ENCODE data around the gene HOXB4. TPM values are rescaled to one million over a fixed set of nuclear protein-coding genes. Genes with fewer than 3 reads are reported as not detected.

The HOXB4 gene
- total RNA-seq, 1 experiment from 2014 or later: 9.7 TPM

DNA sequence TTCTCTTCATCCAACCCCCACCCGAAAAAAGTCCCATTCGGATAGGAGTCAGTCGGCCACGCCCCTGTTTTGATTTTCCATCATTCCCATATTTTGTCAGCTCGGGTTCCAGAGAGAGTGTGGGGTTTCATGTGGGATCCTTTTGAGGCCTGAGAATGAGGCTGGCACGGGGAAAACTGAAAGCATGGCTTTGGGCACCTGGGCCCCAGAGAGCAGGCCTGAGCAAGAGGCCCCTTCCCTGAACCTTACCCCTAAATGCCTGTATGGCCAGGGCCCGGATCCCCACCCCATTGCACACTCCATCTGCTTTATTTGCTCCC lies 4.6 kb upstream of the HOXB4 start:
- no peaks in the 10 kb centered on the region for H3K27me3 ChIP-seq (replicated peaks; ENCODE audit: insufficient read depth, low read depth, low read length, poor library complexity)
- no peaks in the 10 kb centered on the region for H3K9me3 ChIP-seq (ENCODE audit: low read depth, low read length, poor library complexity, severe bottlenecking)
- no peak for DNase-seq (ENCODE audit: low spot score)
- peaks cover 45% of the 10 kb centered on the region for H3K4me1 ChIP-seq (ENCODE audit: insufficient read depth, low read length, poor library complexity, severe bottlenecking)
- intact Hi-C loops (cut with micrococcal nuclease; ENCODE audit: unreplicated experiment): no loop called here
- TF ChIP-seq, protein P1, sequence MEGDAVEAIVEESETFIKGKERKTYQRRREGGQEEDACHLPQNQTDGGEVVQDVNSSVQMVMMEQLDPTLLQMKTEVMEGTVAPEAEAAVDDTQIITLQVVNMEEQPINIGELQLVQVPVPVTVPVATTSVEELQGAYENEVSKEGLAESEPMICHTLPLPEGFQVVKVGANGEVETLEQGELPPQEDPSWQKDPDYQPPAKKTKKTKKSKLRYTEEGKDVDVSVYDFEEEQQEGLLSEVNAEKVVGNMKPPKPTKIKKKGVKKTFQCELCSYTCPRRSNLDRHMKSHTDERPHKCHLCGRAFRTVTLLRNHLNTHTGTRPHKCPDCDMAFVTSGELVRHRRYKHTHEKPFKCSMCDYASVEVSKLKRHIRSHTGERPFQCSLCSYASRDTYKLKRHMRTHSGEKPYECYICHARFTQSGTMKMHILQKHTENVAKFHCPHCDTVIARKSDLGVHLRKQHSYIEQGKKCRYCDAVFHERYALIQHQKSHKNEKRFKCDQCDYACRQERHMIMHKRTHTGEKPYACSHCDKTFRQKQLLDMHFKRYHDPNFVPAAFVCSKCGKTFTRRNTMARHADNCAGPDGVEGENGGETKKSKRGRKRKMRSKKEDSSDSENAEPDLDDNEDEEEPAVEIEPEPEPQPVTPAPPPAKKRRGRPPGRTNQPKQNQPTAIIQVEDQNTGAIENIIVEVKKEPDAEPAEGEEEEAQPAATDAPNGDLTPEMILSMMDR (conservative IDR thresholded peaks at IDR 0.05; ENCODE audit: low read depth, low read length): no peak
- TF ChIP-seq EZH2 (IDR thresholded peaks at IDR 0.05; ENCODE audit: borderline replicate concordance, low read depth, low read length, poor library complexity, severe bottlenecking): no peak
- no TSS peak for BruUV-seq (replicated peaks)
- ChIA-PET POLR2A (ENCODE audit: low non-redundant PET) (no interaction called here), CTCF (interaction anchor here (0.7 kb wide), 1 partner anchor 27 kb away, joined by 3 read pairs; no protein-coding TSS in a partner anchor)
- no peak overlapping the region for H3K27ac ChIP-seq (ENCODE audit: low read depth, low read length, poor library complexity, severe bottlenecking)
- H3K36me3 ChIP-seq (ENCODE audit: insufficient read depth, low read length, poor library complexity, severe bottlenecking): no peaks in the 10 kb centered on the region
- H3K4me3 ChIP-seq (ENCODE audit: low read depth, low read length, poor library complexity, severe bottlenecking): no peak overlapping the region

DNA sequence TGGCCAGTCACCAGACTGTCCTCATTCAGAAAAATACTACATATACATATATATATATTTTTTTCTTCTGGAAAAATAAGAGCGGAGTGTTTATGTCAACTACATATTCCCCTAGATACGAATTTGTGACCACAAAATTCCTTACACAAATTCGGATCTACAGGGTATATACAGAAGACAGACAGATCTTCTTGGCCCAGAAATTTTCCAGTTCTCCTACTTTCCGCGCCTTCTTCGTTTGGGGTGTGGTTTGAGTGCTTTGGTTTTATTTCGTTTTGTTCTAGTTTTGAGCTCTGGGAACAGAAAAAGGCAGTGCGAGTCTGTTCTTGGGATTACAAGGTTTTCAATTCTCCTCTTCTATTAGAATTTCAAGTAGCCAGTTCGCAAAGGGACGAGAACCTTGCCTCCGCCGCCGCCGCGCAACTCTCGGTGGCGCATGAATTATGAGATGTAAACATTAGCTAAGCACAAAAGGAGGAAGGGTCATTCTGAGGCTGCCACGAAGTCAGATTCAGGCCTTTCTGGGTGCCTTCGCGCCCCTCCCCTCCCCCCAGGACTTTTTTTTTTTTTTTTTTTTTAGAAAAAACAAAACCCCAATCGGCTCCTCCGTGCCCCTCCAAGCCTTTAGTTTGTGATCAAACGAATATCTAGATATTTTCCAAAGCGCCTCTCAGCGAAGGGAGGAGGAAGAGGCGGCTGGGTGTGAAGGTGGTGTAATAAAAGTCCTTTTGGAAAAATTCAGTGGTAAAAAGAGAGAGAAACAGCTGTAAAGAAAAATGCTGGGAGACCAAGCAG lies 1.8 kb upstream of the HOXB4 start:
- Histone ChIP-seq H3K4me3 (ENCODE audit: low read depth, low read length, poor library complexity, severe bottlenecking) (no peak overlapping the region), H3K4me1 (ENCODE audit: insufficient read depth, low read length, poor library complexity, severe bottlenecking) (peaks cover 36% of the 10 kb centered on the region), H3K27me3 (replicated peaks; ENCODE audit: insufficient read depth, low read depth, low read length, poor library complexity) (no peaks in the 10 kb centered on the region), H3K27ac (ENCODE audit: low read depth, low read length, poor library complexity, severe bottlenecking) (no peak overlapping the region), H3K9me3 (ENCODE audit: low read depth, low read length, poor library complexity, severe bottlenecking) (no peaks in the 10 kb centered on the region), H3K36me3 (ENCODE audit: insufficient read depth, low read length, poor library complexity, severe bottlenecking) (no peaks in the 10 kb centered on the region)
- CTCF ChIA-PET: no interaction called here
- intact Hi-C loops (cut with micrococcal nuclease; ENCODE audit: unreplicated experiment): no loop called here
- TF ChIP-seq EZH2 (IDR thresholded peaks at IDR 0.05; ENCODE audit: borderline replicate concordance, low read depth, low read length, poor library complexity, severe bottlenecking): no peak
- TF ChIP-seq, protein P1 (conservative IDR thresholded peaks at IDR 0.05; ENCODE audit: low read depth, low read length): no peak
- DNase-seq (ENCODE audit: low spot score): no peak
- no TSS peak for BruUV-seq (replicated peaks)
- POLR2A ChIA-PET (ENCODE audit: low non-redundant PET): no interaction called here

DNA sequence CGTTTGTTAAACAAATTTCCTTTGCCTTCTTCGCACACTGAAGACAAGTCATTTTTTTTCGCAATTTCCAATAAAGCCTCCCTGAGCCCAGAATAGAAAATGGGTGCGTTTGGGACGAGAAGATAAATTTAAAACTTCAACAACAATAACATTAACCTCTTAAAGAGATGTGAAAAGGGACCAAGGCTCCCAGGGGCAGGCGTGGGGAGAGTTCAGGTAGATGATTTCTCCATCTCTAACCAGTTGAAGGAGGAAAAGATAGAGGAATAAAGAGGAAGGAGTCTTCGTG lies 1.3 kb upstream of the HOXB4 start:
- no peak overlapping the region for H3K27ac ChIP-seq (ENCODE audit: low read depth, low read length, poor library complexity, severe bottlenecking)
- BruUV-seq (replicated peaks): no TSS peak
- no peaks in the 10 kb centered on the region for H3K27me3 ChIP-seq (replicated peaks; ENCODE audit: insufficient read depth, low read depth, low read length, poor library complexity)
- ChIA-PET CTCF (no interaction called here), POLR2A (ENCODE audit: low non-redundant PET) (no interaction called here)
- H3K4me3 ChIP-seq (ENCODE audit: low read depth, low read length, poor library complexity, severe bottlenecking): no peak overlapping the region
- H3K36me3 ChIP-seq (ENCODE audit: insufficient read depth, low read length, poor library complexity, severe bottlenecking): no peaks in the 10 kb centered on the region
- no peak for DNase-seq (ENCODE audit: low spot score)
- H3K4me1 ChIP-seq (ENCODE audit: insufficient read depth, low read length, poor library complexity, severe bottlenecking): peaks cover 36% of the 10 kb centered on the region
- TF ChIP-seq, protein P1 (conservative IDR thresholded peaks at IDR 0.05; ENCODE audit: low read depth, low read length): no peak
- no peak for TF ChIP-seq EZH2 (IDR thresholded peaks at IDR 0.05; ENCODE audit: borderline replicate concordance, low read depth, low read length, poor library complexity, severe bottlenecking)
- intact Hi-C loops (cut with micrococcal nuclease; ENCODE audit: unreplicated experiment): no loop called here
- no peaks in the 10 kb centered on the region for H3K9me3 ChIP-seq (ENCODE audit: low read depth, low read length, poor library complexity, severe bottlenecking)

Measured in A673 (cell line).